GM04503 (cell line): Measurements from ENCODE around the gene CSMD2.

Experiments
- DNase-seq: peaks from one replicate; pipeline ENCODE4 v3.0.0-alpha.2; 2012; ENCODE audit warnings: low read depth

The CSMD2 gene

DNA sequence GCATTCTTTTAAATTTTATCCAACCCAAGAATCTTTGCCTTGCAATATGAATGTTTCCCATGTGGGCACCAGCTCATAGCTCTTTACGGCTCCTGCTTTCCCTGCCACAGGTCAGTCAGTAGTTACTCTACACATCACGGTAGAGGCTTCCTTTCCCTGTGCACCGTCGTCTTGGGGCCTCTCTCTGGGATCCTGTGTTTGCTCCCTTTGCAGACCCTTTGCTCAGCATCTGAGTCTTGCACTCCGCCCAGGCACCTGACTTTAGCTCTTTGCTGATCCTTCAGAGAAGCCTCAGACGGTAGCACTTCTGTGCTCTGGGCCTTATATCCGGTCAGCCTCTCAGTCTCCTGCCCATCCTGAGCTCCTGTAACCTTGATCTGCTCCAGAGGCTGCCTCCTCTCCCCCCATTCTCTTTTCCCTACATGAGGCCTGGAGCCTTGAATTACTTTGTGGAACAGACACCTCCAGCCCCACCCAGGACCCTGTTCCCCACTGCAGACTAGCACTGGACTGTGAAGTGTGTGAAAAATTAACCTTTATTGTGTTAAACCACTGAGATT is 484.7 kb downstream of the CSMD2 start:
- no peak for DNase-seq

DNA sequence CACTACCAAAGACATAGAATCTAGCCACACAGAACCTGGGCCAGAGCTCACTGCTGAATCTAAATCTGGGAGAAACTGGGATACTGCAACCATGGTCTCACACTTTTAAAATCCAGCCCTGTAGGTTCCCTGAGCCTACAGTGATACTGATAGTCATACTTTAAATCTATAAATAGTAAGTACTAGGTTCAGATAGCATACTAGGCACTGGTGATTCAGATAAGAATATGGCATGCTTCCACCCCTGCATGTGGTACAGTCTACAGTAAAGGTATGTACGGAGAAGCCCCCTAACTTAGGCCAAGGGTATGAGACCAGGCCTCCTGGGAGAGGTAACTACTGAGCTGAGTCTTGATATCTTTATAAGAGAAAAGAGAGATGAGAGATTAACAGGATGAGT is 494.5 kb downstream of the CSMD2 start:
- DNase-seq: no peak

DNA sequence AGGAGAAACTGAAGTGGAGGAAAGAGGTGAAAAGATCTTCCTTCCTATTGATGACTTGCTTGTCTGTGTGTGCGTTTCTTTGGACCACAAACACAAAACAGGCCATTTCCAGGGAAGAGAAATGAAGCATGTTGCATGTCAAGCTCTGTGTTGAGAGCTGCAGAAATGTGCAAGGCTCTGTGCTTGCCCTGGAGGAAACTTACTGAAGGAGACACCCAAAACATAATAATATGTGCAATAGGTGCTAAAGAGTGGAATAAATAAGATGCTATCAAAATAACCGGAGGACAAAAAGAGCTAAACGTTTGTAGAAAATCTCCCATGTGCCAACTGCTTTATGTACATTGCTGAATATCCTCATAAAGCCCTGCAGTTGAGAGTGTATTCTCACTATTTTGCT is 496.3 kb downstream of the CSMD2 start:
- no peak for DNase-seq

DNA sequence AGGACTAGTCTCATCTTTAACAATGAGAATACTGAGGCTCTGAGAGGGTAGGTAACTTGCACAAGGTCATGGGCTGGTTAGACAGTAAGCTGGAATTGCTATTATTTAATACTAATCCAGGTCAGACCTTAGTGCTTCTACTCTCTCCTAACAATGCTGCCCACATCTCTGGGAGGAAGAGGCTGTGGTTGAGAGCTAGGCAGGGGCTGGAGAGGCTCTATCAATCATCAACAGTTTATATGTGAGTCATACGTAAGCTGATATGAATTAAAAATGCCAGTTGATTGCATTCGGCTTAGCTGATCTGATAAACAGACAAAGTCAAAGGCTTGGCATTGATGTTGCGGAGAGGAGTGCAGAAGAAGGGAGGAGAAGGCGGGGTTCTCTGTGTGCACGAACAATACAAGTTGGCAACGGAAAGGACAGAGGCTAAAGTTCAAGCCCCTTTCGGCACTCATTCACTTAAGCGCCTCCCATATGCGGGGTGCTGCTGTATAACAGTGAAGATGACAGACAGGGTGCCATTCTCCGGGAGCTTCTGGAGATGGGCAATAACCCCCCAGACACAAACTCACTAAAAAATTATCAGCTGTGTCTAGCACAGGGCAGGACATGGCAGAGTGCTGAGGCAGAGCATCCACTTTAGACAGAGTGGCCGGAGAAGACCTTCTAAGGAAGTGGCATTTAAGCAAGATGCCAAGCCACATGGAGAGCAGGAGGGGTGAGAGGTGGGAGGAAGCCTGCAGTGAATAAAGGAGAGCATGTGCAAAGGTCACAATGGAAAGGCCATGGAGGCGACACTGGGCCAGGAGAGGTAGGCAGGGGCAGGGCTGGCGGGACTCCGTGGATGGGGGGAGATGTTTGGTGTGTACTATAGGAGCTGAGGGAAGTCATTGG is 497.4 kb downstream of the CSMD2 start:
- DNase-seq: no peak

DNA sequence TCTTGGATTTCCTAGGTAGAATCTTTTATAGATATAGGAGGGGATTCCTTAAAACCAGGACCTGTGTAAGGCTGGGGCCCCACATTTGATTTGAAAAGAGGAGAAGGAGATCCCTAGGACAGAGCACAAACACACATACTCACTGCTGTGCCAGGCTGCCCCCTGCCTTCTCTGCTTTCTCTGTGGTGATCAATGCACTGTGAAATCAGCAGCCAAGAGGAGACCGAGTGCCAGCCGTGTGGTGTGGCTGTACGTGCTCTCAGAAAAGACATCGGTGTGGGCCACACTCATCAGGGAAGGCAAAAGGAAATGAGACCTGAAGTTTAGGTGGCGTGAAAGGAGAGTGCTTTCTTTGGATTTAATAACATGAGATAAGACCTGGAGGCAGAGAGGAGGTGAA is 498.4 kb downstream of the CSMD2 start:
- DNase-seq: no peak

DNA sequence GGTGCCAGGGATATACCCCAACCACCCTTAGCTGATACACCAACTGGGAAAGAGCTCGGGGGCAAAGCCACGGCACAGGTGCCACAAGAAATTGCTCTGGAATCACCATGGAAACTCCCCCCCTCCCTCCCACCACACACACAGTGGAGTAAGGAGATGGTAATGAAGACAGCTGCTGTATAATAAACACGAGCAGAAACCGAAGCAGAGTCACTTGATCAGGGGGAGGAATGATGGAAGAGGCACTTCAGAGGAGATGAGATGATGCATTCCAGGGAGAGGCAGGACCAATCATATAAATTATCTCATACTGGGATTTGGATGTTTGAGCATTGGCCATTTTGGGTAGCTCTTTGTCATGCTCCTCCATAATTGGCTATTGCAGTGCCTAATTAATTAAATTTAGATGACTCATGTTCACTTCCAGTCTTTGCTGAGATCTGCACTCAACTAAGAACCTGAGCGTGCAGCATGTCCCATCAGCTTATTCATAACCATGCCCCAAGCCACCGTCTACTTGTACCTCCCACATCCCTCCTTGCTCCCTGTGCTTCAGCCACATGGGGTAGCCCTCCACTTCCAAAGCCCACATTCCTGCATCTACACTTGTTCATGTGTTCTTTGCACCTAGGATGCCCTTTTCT is 503.1 kb downstream of the CSMD2 start:
- no peak for DNase-seq

DNA sequence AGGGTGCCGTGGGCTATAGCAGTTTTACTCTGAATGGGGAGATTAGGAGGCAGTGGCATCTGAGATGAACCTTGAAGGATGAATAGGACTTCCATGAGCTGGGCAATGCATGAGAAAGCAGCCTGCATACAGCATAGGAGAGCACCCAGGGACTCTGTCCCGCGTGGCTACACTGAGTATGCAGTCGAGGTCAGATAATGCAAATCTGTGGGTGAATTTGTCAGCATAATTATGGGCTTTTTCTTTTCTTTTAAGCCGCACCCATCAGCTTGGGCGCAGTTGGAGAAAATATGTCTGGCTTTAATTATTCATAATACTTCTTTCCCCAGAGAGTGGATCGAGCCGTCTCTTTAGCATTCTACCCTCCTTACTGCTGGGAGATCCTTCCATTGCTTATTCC is 504.1 kb downstream of the CSMD2 start:
- no peak for DNase-seq

DNA sequence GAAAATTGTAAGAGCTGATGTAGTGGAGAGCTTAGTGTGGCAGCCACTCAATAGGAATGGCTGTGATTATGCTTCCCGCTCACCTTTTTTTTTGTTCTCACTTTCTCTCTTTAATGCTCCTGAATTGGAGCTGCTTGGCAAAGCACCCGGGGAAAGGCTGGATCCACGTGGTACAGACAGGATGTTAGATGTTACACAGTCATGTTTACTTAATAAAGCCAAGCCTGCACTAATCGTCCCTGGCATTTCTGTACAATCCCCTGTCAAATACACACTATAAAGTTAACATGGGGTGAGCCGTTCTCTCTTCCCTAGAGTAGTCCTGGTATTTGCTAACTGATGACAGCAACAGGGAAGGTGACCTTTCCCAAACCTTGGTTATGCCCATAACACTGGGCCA is 504.8 kb downstream of the CSMD2 start:
- DNase-seq: no peak

DNA sequence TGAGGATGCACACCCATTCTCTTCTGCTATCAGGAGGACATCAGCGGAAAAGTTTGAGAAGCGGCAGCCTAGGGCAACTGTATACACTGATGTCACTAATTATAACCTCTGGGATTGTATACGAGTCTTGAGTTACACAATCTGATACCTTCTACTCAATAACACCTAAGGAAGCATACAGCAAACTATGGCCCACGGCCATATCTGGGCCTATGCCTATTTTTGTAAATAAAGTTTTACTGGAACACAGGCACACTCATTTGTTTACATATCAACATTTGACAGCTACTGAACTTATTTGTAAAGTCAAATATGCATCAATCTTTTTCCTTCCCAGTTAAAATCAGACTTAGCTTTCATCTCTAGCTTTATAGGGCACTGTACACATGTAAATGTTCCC is 505.4 kb downstream of the CSMD2 start:
- no peak for DNase-seq

DNA sequence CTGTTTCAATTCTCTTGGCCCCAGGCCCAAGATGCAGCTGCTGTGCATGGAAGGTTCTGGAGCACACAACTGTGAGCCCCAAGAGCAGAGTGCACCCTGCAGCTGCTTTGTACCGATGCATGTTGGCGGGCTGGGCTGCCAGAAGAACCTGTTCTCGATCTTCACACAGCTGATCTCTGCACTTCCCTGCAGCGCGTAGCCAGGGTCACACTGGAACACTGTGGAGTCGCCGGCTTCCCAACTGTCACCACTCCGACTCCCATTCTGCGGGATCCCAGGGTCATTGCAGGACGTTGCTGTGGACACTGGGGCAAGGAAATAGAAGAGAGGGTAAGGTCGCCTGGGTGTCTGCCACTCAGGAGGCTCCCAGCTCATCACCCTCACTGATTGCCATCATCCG is 507.2 kb downstream of the CSMD2 start:
- DNase-seq: no peak

DNA sequence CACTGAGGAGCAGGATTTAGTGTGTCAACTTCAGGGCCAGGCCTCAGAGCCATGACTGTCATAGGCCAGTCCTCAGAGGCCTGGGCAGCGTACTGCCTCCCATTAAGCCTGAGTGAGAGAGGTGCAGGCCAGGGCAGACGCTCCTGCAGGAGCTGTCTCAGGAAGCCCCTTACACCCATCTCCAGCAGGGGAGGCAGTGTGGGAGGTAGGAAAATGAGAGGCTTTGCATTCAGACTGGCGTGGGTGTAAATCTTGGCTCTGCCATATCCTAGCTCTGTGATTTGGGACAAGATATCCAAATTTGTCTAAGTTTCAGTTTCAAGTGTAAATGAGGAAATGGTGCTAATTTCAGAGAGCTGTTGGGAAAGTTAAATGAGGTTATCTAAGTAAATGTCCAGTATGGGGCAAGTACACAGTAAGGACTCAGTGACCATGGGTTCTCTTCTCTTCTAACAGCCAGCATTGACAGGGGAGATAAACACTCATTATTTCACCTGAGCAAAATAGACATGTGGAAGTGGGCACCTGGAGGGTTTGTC is 508.5 kb downstream of the CSMD2 start:
- DNase-seq: no peak

DNA sequence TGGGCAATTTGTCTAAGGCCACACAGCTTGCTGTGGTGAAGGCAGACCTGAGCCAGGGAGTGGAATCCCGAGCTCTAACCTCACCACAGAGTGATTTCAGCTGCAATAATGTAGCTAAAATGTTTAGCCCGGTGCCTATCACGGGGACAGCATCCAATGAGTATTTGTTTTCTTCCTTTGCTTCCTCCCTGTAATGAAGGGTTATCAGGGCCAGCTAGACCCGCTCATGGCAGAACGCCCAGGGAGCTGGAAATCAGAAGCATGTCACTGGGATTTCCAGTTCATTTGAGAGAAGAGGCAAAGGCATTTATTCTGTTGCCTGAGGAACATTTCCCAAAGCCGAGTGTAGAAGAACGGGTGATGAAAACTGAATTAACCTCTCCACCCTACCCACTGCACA is 509.5 kb downstream of the CSMD2 start:
- DNase-seq: no peak

DNA sequence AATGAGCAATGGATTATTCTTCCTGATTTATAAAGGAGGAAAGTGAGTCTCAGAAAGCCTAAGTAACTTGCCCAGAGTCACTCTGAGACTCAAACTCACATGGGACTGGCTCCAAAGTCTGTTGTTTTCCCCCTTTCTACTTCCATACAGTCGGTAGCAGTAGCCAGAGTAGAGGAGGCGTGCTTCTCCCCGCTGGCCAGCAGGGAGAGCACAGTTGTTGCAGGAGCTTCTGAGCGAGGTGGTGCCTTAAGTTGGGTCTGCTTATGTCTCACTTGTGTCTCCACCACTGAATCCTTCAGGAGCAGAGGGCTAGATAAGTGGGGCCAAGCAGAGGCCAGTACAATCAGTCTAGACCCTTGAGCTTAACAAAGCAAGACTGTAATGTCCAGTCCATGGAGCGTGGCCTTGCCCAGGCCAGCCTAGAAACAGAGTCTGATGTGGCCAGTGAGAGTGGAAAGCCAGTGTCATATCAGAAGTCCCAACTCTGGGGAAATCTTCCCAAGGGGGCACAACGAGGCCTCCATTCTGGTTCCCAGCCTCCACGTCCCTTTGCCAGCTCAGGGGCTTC is 510.7 kb downstream of the CSMD2 start:
- DNase-seq: no peak

DNA sequence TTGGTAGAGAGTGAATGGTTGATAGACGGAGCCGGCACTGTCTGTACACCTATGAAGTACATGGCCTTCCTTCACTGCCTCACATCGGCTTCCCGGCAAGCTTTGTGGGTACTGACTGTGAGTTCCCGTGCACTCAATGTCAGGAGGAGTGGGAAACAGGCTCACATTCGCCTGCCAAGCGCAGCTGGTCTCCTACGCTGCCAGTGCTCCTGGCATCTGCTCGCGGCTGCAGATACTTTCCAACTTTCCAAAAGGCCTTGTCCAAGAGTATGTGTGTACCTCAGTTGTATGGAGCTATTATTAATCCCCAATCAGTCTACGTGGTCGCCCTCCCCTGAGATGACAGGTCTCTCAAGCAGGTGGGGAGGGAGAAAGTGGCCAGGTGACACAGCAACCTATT is 511.8 kb downstream of the CSMD2 start:
- DNase-seq: no peak

DNA sequence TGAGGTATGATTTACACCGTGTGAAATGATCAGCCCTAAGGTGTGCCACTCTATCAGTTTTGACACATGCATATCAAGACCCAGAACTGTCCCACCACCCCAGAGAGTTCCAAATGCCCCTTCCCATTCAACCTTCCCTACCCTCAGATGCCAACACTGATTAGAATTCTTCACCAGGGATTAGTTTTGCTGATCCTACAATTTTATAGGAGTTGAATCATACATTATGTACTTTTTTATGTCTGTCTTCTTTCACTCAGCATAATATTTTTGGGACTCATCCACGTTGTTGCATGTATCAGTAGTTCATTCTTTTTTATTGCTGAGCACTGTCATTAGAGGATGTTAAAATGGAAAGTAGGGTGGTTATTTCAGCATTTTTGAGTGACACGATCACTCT is 514.3 kb downstream of the CSMD2 start:
- DNase-seq: no peak

DNA sequence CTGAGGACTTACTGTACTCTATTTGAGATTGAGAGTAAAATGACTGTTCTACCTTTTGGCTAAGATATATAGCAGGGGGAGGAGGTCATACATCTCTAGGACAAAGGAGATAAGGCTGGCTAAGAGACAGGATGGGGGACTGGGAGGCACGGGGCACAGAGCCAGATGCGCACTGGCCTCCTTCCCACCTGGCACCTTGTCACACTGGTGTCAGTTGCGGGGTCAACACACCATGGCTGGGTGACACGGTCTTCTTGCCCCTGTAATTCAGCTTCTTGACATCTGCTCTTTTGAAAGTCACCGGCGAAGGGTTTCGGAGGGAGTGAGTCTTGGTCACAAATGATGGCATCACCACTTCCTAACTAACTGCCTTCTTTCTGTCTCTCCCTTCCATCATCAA is 515.3 kb downstream of the CSMD2 start:
- DNase-seq: no peak

DNA sequence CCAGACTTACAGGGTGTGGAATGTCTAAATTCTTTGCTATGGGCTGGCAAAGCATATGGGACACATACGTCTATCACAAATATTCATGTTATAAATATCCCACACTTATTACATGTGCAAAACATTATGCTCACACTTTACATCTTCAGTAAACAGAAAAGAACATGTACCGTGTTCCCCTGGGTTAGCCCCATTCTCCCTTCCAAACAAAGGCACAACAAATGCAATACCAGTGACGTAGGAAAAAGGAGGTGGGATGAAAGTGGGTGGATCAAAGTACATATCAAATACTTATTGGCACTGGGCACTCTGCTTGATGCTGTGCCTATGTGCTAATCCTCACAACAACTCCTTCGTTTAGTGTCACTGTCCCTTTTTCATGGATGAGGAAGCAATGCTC is 521.8 kb downstream of the CSMD2 start:
- DNase-seq: no peak

DNA sequence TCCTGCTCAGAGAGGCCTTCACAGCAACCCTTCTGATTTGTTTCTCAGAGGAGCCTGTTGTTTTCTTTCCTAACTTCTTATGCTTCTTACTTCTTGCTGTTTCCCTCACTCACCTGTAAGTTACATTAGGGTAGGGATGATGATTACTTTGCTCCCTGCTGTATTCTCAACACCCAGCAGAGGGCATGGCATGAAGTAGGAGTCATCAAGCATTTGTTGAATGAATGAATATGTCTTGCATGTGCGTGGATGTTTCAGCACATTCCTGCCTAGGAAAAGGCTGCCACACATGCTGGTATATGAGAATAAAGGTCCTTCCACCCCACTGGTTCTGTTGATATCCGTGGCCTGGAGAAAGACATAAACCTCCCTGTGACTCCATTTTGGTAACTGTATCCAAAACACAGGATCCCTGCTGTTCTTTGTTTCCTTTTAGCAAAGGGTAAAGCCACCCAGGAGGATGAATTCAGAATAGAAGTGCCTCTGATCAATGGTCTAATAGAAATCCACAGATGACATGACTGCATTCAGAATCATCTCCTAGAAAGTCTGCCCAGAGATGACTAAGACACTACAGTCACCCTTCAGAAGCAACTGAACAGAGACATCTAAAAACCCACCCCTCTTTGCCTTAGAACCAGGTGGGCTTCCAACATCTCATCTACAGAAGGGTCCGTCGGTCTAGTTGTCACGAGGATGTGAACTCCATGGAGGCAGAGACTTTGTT is 523.8 kb downstream of the CSMD2 start:
- DNase-seq: no peak

DNA sequence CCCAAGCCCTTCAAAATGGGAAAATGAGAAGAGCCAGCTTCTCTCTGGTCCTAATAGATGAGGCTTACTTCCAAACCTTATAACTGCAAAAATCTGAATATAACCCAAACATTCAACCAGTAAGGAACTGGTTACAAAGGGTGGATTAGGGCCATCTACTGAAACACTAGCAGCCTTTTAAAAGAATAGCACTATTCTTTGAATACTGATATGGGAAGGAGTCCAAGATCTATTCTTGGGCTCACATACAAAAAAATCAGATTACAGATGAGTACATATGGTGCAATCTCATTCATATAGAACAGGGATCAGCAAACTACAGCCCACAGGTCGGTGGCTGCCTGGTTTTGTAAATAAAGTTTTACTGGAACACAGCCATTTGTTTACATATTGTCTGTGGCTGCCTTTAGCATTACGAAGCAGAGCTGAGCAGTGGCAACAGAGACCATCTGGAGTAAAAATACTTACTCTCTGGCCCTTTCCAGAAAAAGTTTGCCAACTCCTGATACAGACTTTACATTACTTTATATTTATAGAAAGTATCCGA is 524.8 kb downstream of the CSMD2 start:
- DNase-seq: no peak

DNA sequence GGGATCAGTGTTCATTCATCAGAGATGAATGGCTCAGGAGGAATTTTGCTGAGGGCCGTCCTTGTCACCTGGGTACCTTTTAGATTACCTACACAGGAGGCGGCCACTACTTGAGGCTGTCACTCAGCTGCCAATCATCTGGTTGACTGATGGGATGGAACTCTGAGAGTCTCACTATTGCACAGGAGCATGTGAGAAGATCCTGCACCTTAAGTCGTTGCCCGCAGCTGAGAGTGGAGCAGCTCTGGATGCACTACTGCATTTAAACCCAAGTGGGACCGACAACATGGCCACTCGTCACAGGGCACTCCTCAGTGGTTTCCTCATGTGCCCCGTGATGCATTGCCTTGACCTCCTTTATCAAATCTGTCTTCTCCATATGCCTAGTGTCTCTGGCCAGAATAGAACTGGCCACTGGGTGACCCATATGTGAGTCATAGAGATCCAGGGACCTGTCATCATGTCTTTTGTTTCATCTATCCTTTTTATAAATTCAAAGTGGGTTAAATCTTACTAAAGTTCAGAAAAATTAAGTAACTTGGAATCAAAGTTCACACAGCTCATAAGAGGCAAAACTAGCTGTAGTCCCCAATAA is 527.1 kb downstream of the CSMD2 start:
- DNase-seq: no peak

DNA sequence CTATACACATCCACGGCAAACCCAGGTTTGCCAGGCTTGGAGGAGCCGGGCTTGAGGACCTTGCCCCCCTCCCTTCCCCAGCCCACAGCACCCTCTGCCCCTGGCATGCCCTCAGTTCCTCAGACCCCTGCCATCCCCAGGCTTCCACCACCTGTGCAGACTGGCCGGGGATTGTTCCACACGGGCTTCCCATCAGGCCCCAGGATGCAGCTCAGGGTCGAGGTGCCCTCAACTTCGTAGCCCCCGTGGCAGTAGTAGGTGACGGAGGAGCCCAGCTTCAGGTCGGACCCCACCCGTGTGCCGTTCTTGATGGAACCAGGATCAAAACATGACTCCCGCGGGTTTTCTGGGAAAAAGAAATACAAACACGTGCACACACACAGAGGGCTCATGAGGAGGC is 528.8 kb downstream of the CSMD2 start:
- DNase-seq: no peak
